ENCODE results near the gene LHFPL6.
"Not testable (repeated sequence)": the region's sequence is repeated elsewhere in the genome, so short reads cannot be mapped to it uniquely, and the experiment has no call there.

LHFPL6 gene

DNA sequence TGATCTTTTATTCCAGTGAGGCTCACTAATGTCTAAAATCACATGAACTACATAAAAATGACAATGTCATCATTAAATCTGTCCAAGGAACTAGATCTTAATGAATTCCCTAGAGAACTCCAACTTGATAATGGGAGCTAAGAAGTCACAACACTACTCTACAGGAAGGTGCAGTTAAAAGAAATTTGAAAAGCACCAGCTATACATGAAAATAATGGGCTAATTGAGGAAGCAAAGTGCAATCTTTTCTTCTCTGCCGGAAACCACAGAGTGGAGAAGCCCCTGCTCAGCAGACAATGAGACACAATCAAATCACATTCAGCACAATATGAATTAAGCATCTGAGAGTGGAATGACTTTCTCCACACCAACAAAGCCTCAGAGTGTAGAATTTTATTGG is 261.7 kb downstream of the LHFPL6 start:
- DNase-seq = no peak

DNA sequence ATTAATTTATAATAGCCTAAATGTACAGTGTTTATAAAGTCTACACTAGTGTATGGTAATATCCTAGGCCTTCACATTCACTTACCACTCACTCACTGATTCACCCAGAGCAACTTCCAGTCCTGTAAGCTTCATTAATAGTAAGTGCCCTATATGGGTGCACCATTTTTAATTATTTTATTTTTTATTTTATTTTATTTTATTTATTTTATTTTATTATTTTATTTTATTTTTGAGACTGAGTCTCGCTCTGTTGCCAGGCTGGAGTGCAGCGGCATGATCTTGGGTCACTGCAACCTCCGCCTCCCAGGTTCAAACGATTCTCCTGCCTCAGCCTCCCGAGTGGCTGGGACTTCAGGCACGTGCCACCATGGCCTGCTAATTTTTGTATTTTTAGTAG is 264.9 kb downstream of the LHFPL6 start:
- not testable (repeated sequence) for DNase-seq

DNA sequence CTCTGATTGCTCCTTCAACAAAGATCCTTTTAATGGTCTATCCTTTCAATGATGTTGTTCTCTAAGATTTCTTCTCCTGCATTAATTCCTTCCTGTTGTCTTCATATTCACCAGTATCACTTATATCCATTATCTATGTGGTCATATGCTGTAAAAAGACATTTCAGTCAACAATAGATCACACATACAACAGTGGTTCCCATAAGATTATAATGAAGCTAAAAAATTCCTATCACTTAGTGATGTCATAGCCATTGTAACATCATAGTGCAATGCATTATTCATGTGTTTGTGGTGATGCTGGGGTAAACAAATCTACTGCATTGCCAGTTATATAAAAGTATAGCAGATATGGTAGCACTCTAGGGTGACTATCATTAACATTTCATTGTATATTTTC is 266.1 kb downstream of the LHFPL6 start:
- DNase-seq = no peak

DNA sequence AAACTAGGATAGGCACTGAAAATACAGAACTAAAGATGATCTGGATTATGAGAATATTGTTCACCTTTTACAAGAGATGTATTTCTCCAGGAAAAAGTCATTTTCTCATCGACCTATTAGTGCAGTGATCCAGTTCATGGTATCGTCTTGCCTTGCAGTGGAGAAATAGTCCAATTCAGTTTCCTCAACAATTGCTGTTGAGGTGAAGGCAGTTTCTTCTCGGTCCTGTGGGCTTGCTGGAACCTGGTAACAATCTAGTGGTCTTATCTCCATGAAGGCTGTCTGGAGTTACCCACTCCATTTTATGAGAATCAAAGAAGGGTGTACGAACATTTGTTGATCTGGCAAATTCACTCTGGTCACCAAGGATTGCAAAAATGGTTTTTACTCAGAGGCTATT is 266.8 kb downstream of the LHFPL6 start:
- DNase-seq = no peak

DNA sequence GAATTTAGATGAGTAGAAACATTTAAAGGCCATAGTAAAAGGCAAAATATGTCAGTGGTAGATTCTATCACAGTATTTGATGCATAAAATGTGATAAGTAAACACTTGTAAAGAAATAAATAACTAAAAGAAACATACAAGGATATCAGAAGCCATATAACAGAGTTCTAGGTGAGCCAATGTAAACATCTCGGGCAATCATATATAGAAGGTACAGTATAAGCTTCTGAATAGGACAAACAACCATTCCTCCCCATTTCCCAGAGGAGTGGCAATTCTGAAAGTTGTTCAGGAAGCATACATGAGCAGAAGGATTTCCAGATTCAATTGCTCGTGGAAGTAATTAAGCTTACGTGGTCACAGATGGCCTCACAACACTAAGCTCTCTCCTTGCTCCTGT is 267.3 kb downstream of the LHFPL6 start:
- DNase-seq = no peak

DNA sequence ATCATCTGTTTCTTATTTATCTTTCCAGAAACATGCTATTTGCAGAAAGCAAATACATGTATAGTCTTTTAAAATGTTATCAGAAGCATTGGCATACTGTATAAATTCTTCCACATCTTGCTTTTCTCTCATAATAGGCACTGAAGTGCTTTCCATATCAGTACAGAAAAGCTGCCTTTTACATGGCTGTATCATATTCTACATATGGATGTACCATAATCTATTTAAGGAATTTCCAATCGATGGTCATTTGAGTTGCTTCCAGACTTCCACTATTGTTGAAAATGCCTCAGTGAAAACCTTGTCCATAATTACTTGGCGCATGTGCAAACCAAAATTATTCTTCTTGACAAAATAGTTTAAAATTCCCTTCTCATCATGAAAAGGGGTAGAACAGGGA is 272.5 kb downstream of the LHFPL6 start:
- DNase-seq = no peak

DNA sequence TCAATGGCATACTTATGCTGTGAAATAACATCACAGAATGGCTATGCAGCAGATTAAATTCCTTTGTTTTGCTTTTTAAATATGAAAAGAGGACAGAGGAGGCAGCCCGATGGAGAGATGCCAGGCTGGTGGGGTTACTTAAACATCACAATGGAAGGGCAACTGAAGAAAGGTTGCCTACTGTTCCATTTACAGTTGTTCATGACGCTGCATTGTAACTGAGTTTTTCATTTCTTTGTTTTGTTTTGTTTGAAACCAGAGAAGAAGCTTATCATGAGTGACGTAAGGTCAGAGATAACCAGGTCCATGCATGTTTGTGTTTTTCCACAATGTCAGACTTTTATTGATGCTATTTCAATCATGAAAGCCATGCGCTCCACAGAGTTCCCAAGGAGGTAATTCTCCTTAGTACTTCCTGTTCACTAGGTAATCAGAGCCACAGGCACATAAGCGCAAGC is 273.8 kb downstream of the LHFPL6 start:
- DNase-seq = no peak

DNA sequence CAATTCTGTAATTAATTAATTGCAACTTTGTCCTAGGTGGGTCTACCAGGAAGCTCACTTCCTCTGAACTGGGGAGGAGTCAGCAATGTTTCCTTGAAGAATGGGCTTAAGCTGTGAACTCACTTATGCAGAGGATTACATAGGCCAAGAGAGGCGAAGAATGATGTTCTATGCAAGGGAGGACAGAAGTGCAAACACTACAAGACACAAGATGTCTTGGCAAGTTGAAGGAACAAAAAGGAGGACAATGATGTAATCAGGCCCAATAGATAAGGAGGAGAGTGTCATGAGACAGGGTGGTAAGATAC is 275.9 kb downstream of the LHFPL6 start:
- no peak for DNase-seq

DNA sequence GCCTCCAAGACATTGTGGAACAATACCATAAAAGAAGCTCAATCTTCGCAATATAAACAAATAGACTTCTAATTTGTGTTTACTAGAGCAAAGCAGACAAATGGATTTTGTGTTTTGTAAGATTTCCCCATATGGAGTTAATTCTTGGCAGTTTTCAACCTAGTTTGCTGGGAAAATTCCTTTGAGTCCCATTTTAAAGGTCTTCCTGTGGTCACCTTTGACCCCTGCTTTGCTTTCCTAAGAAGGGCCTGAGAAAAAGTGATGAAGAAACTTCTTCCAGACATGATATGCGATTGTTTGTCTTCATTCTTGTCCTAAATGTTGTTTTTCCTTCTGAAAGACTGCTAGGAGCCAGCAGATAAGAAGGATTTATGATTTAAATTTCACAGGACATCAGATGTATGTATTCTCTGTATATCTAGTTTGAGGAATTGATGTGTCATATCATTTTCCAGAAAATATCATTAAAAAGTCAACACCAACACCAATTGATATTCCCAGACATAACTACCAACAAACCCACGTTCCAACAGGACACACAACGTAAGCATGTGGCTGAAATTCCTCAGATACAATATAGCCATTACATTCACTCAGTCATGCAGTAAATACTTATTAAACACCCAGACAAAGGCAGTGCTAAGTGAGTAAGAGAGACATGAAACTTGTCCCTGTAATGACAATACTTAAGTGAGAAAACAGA is 276.4 kb downstream of the LHFPL6 start:
- no peak for DNase-seq

DNA sequence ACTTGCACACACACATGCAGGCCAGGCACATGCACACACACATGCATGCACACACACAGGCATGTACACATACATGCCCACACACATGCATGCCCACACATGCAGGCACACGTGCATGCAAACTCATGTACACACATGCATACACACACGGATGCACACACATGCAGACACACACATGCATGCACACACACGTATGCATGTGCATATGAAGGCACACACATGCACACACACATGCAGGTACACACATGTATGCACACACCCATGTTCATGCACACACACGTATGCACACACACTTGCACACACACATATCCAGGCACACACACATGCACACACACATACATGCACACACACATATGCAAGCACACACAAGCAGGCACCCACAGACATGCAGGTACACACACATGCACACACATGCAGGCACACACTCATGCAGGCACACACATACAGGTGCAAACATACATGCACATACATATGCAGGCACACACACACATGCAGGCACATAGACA is 278.1 kb downstream of the LHFPL6 start:
- DNase-seq = no peak

DNA sequence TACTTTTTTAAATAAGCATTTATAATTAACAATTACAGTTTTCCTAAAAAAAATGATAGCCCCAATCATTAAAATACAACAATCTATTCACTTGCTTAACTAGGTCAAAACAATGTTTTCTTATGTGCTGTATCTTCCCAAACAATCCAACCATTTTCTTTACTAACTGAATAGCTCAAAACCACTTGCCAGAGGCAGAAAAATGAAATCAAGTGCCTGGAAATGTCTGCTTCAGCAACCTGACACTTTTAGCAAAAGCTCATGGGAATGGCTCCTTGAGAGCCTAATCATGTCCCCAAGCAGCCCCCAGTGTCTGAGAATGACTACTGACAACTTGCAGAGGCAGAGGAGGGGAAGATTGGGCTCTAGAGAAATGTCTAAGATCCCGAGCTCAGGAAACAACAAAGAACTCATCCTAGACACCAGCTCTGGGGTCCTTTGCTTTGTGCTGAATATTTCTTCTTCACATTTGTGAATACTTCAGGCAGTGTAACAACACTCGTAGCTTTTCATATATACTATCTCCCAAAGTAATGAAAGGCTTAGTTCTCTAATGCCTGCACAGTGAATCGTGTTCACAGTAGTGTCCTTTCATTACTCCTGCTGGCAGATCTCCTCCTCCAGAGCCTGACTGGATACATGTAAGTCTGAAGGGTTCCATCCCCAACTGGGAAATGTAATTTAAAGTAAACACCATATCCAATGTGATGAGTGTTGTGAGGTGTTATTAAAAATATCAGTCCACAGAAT is 280.0 kb downstream of the LHFPL6 start:
- DNase-seq = no peak

DNA sequence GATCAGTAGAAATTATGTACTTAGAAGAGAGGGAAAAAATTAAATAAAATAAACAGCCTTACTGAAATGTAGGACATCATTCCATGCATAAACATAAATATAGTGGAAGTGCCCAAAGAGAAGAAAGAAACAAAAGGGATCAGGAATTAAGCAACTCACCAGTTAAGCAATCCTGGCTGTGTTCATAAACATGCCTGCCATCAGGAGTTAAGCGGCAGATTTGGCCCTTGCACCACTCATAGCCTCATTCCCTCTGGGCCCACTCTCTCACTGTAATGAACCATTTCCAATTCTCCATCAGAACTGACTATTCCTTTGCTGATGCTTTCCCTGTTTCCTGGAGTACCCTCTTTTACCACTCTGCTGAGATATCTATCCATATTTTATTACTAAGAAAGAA is 281.4 kb downstream of the LHFPL6 start:
- no peak for DNase-seq

DNA sequence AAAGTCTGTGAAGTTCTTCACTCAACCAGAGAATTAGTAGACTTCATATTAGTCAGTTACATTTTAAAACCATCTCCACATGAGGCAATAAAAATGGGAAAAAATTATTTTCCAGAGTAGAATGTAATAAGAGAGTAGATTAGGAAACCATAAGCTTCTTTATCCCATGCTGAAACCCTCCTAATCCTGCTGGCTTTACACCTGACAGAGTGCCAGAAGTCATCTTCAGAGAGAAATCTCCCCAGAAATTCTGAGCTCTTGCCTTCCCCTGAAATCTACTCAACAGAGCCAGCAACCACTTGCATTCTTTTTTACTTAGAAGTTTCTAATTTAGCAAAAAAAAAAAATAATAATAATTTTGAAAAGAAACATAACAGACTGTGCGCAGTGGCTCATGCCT is 284.8 kb downstream of the LHFPL6 start:
- DNase-seq = no peak

DNA sequence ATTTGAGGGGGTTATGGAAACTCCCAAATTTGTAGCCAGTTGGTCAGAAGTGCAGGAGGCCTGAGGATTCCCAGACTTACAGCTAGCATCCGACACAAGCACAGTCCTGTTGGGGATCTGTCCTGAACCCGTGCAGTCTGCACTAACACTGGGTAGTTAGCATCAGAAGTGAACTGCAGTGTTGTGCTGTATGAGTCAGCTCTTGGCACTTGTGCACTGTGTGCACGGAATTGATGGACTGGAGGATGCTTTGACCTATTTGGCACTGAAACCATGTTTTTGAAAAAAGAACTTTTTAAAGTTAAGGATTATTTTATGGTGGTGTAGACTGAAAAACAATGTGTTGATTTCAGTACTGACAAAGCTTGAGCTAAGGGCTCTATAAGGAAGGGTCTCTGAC is 285.7 kb downstream of the LHFPL6 start:
- no peak for DNase-seq

DNA sequence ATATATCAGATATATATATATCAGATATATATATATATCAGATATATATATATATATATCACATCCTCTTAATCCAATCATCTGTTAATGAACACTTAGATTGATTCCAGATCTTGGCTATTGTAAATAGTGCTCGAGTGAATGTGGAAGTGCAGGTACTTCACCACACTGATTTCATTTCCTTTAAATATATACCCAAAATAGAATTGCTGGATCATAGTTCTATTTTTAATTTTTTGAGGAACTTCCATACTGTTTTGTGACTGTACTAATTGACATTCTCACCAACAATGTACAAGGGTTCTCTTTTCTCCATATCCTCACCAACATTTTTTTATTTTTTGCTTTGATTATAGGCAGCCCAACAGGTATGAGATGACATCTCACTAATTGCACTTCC is 287.2 kb downstream of the LHFPL6 start:
- DNase-seq = no peak

DNA sequence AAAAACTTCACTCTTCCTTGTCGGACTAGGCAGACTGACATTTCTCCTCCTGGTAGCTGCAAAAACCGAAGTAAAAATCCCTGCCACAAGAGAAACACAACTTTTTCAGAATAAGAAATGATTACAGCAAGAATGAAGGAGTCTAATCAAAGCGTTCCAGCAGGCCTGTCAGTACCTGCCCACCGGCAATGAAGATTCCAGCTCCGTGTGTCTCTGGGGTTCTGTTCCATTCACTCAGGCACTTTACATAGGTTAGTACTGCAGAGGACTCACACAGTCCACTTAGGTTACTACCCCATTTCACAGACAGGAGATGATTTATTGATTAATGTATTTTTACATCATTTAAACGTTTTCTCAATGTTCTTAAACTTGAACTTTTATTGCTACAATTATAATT is 289.3 kb downstream of the LHFPL6 start:
- DNase-seq = no peak

DNA sequence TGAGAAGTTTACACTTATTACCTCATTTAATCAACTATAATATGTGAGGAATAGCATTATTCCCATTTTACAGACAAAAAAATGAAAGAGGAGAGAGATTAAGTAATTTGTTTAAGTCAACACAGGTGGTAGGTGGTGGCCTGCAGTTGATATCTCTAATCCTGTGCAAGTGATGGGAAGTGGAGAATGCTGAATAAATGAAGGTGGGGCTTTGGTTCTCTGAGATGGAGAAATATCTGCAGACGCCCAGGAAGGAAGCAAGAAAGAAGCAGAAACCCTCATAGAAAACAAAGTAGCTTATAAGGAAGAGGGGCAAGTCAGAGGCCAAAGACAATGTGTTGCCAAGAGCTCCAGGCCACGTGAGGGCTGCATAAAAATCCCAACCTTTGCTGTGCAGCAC is 290.4 kb downstream of the LHFPL6 start:
- DNase-seq = no peak

DNA sequence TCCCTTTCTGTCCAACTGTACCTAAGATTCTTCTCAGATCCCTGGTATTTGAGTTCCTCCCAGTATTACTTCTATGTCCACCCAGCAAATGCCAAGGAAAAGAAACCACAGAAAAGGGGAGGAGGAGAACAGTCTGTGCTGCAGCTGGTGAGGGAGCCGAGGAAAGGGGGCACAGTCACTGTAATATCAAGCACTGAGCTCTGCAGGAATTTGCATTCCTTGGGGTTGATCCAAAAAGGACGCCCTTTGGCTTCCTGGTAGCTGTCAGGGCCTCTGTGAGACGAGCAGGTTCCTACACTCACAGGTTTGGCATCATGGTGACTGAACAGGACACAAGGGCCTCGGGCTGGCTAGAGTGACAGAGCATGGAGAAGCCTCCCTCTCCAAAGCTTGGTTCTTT is 291.4 kb downstream of the LHFPL6 start:
- no peak for DNase-seq

DNA sequence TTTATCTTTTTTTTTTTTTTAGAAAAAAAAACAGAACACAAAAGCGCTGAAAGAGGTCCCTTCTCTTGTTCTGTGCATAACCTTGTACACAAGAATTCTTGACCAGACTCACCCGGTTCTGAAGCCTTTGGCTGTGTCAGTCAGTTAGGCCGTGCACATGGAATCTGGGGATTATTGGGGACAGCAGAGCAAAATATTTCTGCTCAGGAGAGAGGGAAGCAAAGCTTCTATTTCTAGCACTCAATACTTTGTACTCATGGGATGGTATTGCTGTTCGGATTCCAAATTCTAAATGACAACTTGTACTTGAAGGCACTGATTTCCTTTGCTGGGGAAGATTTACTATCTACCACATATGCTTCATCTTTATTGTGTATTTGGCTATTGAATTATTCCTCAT is 292.0 kb downstream of the LHFPL6 start:
- no peak for DNase-seq

DNA sequence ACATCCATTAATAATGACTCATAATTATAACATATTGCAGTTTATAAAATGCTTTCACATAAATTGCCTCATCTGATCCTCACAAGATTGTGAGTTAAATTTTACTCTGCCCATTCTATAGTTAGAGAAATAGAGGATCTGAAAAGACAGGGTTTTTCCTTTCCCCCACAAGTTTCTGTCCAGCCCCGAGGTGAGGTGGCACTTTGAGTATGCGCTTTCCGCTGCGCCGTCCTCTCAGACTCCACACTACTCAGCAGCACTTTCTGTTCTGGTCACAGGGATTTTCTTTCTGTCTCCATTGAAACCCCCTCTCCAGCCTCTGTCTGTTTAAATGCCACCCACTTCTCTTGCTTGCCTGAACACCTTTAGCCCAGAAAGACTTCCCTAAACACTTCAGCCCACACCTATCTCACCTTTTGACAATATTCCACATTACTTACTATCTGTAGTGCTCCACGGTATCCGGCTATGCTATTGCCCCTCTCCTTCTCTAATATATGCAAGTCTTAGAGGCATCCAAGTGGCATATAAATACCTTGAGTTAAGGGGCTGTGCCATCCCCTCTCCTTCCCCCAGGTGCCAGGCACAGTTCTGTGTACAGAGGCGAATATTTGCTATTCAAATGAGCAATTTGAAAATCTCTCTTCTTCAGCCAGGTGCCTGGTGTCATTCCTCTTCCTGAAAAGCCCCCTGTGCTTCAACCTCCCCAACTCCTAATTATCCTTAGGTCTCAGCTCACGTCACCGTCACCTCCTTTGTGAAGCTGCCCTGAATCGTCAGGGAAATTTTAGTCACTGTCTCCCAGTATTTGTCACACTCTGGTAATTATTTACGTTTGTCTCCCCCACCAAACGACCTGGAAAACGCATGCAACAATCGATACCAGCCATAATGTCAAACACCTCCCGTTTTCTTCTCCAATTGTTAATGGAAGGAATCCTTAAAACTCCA is 296.1 kb downstream of the LHFPL6 start:
- peak; percentile 17 for DNase-seq

DNA sequence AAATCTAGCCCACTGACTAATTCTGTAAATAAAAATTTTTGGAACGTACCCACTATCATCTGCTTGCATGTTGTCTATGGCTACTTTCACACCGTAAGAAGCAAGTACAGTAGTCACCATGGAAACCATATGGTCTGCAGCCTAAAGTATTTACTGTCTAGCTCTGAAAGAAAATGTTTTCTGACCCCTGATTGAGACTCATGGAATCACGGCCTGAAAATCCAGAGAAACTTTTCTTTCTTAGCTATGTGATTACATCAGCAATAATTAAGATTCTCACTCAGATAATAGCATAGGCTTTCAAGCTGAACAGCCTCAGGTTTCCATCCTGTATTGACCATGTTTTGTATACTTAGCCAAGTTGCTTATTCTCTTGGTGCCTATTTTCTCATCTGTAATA is 300.2 kb downstream of the LHFPL6 start:
- no peak for DNase-seq

DNA sequence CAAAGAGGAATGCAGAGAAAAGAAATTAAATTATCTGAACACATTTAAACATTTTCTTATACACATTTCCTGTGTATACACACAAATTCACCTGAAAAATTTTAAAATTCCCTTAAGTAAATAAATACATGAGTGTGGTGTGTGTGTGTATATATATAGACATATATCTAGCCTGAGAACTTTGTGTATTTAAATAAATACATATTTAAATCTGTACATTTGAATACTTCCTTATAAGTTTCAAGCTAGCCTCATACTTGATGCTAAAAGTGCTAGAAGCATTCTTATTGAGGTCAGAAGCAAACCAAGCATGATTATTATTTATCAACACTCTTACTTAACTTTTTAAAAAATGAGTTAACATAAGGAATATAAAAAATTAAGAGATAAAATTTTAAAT is 304.0 kb downstream of the LHFPL6 start:
- DNase-seq = no peak

DNA sequence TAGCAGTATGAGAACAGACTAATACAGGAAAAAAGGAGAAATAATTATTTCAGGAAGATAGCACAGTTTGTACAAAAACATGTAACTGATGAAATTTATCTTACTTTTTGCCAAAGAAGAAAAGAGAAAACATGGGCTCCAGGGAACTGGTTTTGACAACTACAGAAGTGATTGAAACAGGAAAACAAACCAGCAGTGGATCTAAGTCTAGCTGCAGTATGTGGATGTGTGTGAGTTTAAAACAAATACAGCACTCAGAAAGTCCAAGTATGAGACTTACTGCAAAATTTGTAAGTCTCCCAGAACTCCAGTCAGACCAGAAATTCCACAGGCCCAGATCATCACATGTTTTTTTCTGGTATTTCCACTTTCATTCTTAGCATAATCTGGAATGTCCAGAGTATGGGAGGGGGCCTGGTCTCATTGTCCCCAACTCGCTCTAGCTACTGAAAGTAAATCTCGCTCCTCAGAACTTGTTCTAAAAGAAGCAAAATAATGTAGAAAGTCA is 305.3 kb downstream of the LHFPL6 start:
- DNase-seq = no peak
